Measurements from ENCODE around the gene RBMS3.

The RBMS3 gene

DNA sequence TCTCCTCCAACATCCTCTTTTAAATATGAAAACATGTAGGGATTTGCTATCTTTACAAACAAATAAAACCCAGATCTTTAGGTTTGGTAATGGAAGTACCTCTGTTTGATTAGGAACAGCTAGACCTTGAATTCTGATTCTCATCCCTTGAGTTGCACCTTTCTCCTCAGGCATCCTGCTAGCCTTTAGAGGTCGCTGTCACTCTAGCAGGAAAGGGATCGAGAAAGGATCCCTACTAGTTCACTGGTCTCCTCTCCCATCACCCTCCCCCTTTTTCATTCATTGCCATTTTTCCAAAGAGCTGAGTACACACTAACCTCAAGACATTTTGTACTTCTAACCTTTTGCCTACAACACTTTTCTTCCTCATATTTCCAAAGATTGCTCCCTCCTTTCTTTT, 569.8 kb downstream of the RBMS3 start:
- TF ChIP-seq, protein P1, sequence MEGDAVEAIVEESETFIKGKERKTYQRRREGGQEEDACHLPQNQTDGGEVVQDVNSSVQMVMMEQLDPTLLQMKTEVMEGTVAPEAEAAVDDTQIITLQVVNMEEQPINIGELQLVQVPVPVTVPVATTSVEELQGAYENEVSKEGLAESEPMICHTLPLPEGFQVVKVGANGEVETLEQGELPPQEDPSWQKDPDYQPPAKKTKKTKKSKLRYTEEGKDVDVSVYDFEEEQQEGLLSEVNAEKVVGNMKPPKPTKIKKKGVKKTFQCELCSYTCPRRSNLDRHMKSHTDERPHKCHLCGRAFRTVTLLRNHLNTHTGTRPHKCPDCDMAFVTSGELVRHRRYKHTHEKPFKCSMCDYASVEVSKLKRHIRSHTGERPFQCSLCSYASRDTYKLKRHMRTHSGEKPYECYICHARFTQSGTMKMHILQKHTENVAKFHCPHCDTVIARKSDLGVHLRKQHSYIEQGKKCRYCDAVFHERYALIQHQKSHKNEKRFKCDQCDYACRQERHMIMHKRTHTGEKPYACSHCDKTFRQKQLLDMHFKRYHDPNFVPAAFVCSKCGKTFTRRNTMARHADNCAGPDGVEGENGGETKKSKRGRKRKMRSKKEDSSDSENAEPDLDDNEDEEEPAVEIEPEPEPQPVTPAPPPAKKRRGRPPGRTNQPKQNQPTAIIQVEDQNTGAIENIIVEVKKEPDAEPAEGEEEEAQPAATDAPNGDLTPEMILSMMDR (IDR thresholded peaks at IDR 0.05; ENCODE audit: insufficient read depth, missing control alignments): no peak
- no peak for DNase-seq (ENCODE audit: insufficient read length, low spot score)
- no peak for FAIRE-seq

DNA sequence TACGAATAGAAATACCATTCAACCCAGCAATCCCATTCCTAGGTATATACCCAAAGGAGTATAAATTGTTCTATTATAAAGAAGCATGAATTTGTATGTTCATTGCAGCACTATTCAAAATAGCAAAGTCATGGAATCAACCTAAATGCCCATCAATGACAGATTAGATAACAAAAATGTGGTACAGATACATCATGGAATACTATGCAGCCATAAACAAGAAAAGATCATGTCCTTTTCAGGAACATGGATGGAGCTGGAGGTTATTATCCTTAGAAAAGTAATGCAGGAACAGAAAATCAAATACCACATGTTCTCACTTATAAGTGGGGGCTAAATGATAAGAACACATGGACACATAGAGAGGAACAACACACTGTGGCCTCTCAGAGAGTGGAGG, 571.9 kb downstream of the RBMS3 start:
- DNase-seq (ENCODE audit: insufficient read length, low spot score) (no peak), FAIRE-seq (no peak)
- TF ChIP-seq, protein P1 (IDR thresholded peaks at IDR 0.05; ENCODE audit: insufficient read depth, missing control alignments): no peak

DNA sequence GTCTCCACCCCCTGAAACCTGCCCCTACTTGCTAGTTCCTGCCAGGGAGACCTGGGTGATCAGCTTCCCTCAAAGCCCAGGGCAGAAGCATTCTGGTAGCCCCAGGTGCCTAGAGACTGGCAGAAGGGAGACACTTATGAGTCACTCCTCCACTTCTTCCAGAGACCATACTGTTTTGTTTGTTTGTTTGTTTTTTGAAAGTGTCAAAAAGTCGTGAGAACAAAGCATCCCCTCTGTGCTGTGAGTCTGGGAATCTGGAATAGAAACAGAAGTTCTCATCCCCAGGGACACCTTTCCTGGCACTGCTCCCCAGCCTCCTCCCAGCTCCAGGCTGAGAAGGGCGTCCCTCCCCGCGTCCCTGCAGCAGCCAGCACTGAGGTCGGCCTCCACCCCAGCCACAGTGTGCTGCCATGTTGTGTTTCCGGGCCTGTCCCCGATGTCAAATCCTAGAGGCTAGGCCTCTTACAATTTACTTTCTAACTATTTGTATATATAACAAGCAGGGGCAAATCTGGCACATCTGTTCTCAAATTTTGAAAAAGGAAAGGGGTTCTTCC, 573.0 kb downstream of the RBMS3 start:
- FAIRE-seq (no peak), DNase-seq (ENCODE audit: insufficient read length, low spot score) (no peak)
- TF ChIP-seq, protein P1 (IDR thresholded peaks at IDR 0.05; ENCODE audit: insufficient read depth, missing control alignments): no peak

DNA sequence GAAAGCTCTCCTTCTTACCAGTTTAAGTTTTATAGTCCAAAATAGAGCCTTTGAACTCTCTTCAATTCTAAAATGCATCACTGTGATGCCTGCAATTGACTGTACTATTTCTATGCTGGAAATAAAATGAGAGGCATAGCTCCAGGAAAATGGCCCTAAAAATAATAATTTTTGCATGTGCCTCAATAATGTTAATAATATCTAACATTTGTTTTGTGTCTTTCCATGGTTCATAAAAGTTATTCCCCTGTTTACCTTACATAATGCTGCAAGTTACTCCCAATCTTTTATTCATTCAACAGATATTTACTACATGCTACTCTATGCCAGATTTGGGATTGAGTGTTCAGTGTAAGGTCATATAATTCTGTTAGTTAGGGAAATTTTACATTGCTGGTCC, 574.0 kb downstream of the RBMS3 start:
- DNase-seq (ENCODE audit: insufficient read length, low spot score): no peak
- no peak for FAIRE-seq
- TF ChIP-seq, protein P1 (IDR thresholded peaks at IDR 0.05; ENCODE audit: insufficient read depth, missing control alignments): no peak

DNA sequence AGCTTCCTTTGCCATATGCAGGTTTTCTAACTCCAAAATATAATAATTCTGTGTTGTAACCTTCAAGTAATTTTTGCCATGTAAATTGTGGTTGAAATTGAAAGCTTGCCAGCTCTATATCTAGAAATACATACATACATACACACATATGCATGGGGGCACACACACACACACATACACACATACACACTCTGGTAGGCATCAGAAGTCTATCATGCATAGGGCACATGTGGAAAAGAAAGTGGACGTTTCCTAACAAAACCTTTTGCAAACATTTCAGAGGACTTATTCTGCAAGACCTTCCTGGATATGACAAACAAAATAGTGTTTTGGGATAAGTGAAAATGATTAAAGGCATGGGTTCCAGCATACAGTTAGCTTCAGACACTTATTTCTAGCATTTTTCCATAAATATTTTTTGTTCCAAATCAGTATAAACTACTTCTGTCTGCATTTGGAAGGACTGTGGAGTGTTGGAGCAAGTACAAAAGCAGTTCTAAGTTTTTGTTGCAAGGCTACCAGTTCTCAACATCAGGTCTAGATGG, 578.9 kb downstream of the RBMS3 start:
- TF ChIP-seq, protein P1 (IDR thresholded peaks at IDR 0.05; ENCODE audit: insufficient read depth, missing control alignments): no peak
- FAIRE-seq: no peak
- DNase-seq (ENCODE audit: insufficient read length, low spot score): no peak

DNA sequence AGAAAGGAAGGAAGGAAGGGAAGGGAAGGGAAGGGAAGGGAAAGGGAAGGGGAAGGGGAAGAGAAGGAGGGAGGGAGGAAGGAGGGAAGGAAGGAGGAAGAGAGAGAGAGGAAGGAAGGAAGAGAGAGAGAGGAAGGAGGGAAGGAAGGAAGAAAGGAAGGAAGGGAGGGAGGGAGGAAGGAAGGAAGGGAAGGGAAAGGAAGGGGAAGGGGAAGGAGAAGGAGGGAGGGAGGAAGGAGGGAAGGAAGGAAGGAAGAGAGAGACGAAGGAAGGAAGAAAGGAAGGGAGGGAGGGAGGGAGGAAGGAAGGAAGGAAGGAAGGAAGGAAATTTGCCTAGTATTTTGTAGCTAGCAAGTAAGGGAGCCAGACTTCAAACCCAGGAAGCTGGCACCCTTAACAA, 583.9 kb downstream of the RBMS3 start:
- no peak for FAIRE-seq
- TF ChIP-seq, protein P1 (IDR thresholded peaks at IDR 0.05; ENCODE audit: insufficient read depth, missing control alignments): no peak
- no peak for DNase-seq (ENCODE audit: insufficient read length, low spot score)

DNA sequence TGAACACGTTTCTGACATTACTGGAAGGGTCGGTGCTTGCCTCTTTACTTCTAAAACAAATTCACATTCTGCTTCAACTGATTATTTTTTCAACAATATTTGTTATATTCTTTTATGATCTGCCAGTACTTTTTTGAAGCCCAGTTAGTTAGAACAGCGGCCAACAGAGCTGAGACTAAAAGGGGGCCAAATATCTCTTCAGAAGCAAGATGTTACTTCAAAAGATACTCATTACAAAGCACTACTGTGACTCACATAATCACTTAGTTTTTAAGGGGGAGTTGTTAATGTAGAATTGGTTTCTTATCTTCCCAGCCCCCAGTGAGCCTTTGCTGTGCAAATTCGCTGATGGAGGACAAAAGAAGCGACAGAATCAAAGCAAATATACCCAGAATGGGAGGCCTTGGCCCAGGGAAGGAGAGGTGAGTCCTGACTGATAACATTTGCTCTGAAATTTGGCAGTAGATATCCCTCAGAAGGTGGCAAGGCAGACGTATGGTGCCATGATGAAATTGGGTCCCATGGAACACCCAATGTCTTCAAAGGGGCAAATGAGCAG, 587.8 kb downstream of the RBMS3 start:
- TF ChIP-seq, protein P1 (IDR thresholded peaks at IDR 0.05; ENCODE audit: insufficient read depth, missing control alignments): no peak
- DNase-seq (ENCODE audit: insufficient read length, low spot score) (no peak), FAIRE-seq (no peak)
